Right cardiac atrium (tissue), 5 donors: ENCODE results near the gene FOXO3. TPM values are rescaled to one million over a fixed set of nuclear protein-coding genes. Genes with fewer than 3 reads are reported as not detected.
"Not testable (repeated sequence)": the region's sequence is repeated elsewhere in the genome, so short reads cannot be mapped to it uniquely, and the experiment has no call there.

Experiments used
- ATAC-seq, 2 donors: fragments of 200-7000 bp; cut with Tn5 transposase; one replicate each; pipeline versions ENCODE4 v1.8.0 to v1.9.1; 2020; ENCODE audit warnings: moderate library complexity in 2 of 2, mild to moderate bottlenecking in 1 of 2
- DNase-seq, 3 donors: peaks; one replicate each; pipeline ENCODE4 v3.0.0-alpha.2; 2020
- H3K27ac ChIP-seq: one replicate; pipeline ENCODE4 v1.5.1; 2013; ENCODE audit warnings: mild to moderate bottlenecking, low read length, control low read depth, moderate library complexity
- H3K27me3 ChIP-seq: one replicate; pipeline ENCODE4 v1.6.1; 2013; ENCODE audit not compliant: control insufficient read depth, insufficient read depth
- H3K4me1 ChIP-seq: one replicate; pipeline ENCODE4 v1.6.1; 2013; ENCODE audit warnings: low read length; ENCODE audit not compliant: control insufficient read depth, insufficient read depth
- H3K4me3 ChIP-seq: one replicate; pipeline ENCODE4 v1.5.1; 2013; ENCODE audit warnings: low read length, control low read depth
- H3K9me3 ChIP-seq: one replicate; pipeline ENCODE4 v1.6.1; 2013; ENCODE audit warnings: low read length; ENCODE audit not compliant: control insufficient read depth
- WGBS: extraction: QIAGEN DNeasy Blood & Tissue Kit; methylation state at CpG from one replicate; pipeline ENCODE4 v1.1.7; 2013; 5-methylcytosine and 5-hydroxymethylcytosine counted together
- intact Hi-C, 4 donors: fragments of 100-400 bp; cut with DNase I; formaldehyde crosslinking; loops; one replicate each; pipeline versions ENCODE4 v1.11.0 to v1.14.0; 2022 to 2023
- polyA plus RNA-seq: library from polyadenylated mRNA; stranded (reverse); fragments of 200-250 nt; gene quantifications from one replicate; pipeline ENCODE4 v1.2.3, GENCODE V29; 2013
- total RNA-seq, 4 donors: library from RNA; stranded (reverse); fragmentation: NEBNext Ultra II Directional; extraction: Animal tissue kit (Norgen Biotek cat#: 25700); gene quantifications; one replicate each; pipeline ENCODE4 v1.2.1, GENCODE V29; 2021
- donor health status: healthy with polysubstance abuse.
- donor health status: DM: no; HTN: yes; CAD: no.
- donor health status: DM: no; HTN: no; CAD: no.
- donor health status: DM: no; HTN: yes; CAD: no; lungs with severe emphysema.
- donor health status: DM: yes; HTN: yes; CAD: no.

FOXO3 gene
- total and polyA plus RNA-seq, 5 donors: 16.4 to 50.0 (median 38.5) TPM

DNA sequence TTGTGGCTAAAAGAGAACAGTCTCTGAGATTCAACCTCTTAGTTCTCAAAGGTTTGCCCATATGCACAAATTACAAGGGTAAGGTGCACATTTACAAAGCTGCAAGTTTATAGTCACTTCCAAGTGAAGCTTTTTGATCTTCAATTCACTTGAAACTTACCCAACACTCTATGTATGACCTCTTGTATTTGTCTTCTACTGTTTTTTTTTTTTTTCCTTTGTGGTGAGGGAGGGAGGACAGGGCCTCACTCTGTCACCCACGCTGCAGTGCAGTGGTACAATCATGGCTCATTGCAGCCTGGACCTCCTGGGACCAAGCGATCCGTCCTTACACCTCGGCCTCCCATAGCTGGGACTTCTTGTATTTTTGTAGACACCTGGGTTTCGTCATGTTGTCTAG lies 4.5 kb upstream of the FOXO3 start:
- Histone ChIP-seq H3K4me3 (no peak overlapping the region), H3K27me3 (no peaks in the 10 kb centered on the region), H3K4me1 (peaks cover 3% of the 10 kb centered on the region), H3K9me3 (no peaks in the 10 kb centered on the region), H3K27ac (peak overlapping the region; percentile 49)
- DNase-seq (no peak), ATAC-seq (no peak)
- 96% methylated on average over 5 of the region's 5 CpGs for WGBS
- intact Hi-C loops: loop anchor here in 2 of 4 donors (5.0 to 10.0 kb wide), 3 partner anchors 229 to 516 kb away; no protein-coding TSS in a partner anchor

DNA sequence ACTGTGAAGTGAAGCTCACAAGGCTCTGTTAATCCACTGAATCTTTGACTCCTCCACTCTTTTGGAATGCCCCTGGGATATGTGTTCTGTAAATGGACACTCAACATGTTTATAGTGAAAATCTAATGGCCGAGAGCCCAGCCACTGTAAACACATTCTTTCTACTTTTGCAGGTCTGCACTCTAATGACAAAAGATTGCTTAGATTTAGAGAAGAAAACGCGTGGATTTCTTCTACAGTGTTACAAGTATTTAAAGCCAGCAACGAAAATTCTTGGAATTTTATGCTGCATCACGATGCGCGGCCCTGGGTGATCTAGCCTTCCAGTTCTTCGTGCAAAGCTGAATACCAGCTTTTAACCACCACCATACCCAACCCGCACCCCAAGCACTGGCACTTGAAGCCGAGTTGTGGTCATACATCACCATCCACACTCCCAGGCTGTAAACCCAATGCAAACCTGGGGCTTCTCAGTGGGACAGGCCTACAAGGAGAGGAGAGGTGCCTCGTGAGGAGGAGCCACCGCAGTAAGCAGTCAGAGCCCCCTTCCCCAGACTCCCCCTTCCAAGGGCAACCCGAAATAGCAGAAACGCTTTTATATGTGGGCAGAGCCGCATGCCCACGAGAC lies 3.7 kb upstream of the FOXO3 start:
- 33% methylated on average over 16 of the region's 16 CpGs for WGBS
- peak overlapping the region; percentile 89 for H3K27ac ChIP-seq
- intact Hi-C loops: loop anchor here in 2 of 4 donors (5.0 to 10.0 kb wide), 3 partner anchors 228 to 515 kb away; no protein-coding TSS in a partner anchor
- H3K9me3 ChIP-seq: no peaks in the 10 kb centered on the region
- peak overlapping the region; percentile 83 for H3K4me3 ChIP-seq
- peaks cover 3% of the 10 kb centered on the region for H3K4me1 ChIP-seq
- ATAC-seq (no peak), DNase-seq (no peak)
- H3K27me3 ChIP-seq: no peaks in the 10 kb centered on the region

DNA sequence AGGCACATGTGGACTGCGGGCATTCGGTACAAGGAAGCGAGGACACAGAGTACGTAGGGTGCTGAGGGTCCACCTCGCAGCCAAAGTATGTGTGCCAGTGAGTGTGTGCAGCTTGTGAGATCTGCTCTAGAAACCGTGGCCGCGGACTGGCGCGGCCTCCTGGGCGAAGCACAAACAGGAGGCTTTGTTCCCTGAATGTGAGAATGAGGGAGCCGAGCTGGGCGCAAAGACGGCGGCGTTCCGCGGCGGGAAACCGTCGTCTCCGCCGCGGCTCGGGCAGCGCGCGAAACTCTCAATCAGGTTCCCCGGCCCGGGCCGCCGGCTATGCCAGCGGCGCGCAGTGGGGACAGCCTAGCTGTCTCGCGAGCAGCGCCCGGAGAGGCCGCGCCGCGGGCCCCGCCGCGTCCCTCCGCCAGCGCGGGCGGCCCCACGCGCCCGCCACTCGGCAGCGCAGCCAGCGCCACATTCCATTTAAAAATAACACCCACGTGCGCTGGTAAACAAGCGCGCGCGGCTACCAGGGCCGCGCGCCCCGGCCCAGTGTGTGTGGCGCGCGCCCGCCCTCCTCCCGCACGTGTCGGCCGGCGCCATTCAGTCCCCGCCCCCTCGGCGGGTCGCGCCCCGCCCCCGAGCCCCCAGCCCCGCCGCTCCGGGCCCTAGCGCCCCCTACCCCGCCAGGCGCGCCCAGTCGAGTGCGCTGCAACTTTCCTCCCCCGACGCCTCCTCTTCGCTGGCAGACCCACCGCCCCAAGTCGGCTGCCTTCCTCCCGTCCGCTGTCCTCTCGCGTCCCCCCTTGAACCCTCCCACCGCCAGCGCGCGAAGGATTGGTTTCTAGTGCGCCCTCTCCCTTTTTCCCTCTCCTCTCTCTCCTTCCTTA lies 3.0 kb upstream of the FOXO3 start:
- WGBS: under 1% methylated on average over 105 of the region's 105 CpGs
- Histone ChIP-seq H3K27me3 (no peaks in the 10 kb centered on the region), H3K9me3 (no peaks in the 10 kb centered on the region), H3K4me3 (peak overlapping the region; percentile 83), H3K4me1 (peaks cover 3% of the 10 kb centered on the region), H3K27ac (peak overlapping the region; percentile 100)
- intact Hi-C loops: loop anchor here in 2 of 4 donors (2.0 to 10.0 kb wide), 4 partner anchors 223 to 515 kb away; no protein-coding TSS in a partner anchor
- peak; percentile 42 to 47 for ATAC-seq
- DNase-seq: peak; percentile 76 to 93 (median 92)

DNA sequence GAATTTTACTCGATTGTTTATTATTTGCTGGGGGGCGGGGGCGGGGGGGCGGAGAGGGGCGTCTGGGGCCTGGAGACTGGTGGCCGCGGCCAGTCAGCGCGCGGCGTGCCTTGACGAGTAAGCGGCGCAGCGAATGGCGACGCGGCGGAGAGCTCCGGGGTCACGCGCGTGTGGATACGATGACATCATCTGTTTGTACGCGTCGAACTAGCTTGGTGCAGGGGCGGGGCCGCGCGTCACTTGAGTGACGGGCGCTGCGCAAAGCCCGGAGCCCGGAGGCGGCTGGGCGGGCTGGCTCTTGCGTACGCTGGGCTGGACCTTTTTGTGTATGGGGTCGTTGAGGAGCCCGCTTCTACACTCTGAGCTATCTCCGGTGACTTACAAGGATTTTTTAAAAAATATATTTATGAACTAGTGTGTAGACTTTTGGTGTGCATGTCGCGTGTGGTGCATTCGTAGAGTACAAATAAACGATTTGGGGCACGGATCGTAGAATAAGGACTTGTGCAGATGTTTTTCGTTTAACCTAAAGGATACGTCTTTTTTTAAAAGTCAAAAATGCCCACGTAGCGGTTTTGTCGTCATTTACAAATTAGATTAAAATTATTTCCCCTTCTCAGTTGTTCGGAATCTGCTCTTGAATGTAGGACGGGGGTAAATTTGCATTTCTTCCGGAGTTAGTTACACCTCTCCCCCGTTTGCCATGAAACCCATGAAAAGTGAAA lies 2.2 kb upstream of the FOXO3 start:
- DNase-seq: peak; percentile 98 to 100 (median 99)
- Histone ChIP-seq H3K4me1 (peaks cover 3% of the 10 kb centered on the region), H3K27me3 (no peaks in the 10 kb centered on the region), H3K9me3 (no peaks in the 10 kb centered on the region), H3K27ac (peak overlapping the region; percentile 100), H3K4me3 (peak overlapping the region; percentile 83)
- under 1% methylated on average over 58 of the region's 58 CpGs for WGBS
- peak; percentile 79 to 82 for ATAC-seq
- intact Hi-C loops: loop anchor here in 2 of 4 donors (2.0 to 10.0 kb wide), 4 partner anchors 222 to 514 kb away; no protein-coding TSS in a partner anchor

- Histone ChIP-seq H3K4me1 (peaks cover 3% of the 10 kb centered on the region), H3K27me3 (no peaks in the 10 kb centered on the region), H3K27ac (peak overlapping the region; percentile 100), H3K4me3 (peak overlapping the region; percentile 67), H3K9me3 (no peaks in the 10 kb centered on the region)
- ATAC-seq (peak; percentile 73 to 74), DNase-seq (peak; percentile 92 to 97 (median 97))
- under 1% methylated on average over 84 of the region's 84 CpGs for WGBS
- intact Hi-C loops: loop anchor here in 2 of 4 donors (2.0 to 10.0 kb wide), 4 partner anchors 222 to 513 kb away; no protein-coding TSS in a partner anchor
Observed at GRCh38 chr6:108559097-108559883, 1.4 kb upstream of the FOXO3 start.

DNA sequence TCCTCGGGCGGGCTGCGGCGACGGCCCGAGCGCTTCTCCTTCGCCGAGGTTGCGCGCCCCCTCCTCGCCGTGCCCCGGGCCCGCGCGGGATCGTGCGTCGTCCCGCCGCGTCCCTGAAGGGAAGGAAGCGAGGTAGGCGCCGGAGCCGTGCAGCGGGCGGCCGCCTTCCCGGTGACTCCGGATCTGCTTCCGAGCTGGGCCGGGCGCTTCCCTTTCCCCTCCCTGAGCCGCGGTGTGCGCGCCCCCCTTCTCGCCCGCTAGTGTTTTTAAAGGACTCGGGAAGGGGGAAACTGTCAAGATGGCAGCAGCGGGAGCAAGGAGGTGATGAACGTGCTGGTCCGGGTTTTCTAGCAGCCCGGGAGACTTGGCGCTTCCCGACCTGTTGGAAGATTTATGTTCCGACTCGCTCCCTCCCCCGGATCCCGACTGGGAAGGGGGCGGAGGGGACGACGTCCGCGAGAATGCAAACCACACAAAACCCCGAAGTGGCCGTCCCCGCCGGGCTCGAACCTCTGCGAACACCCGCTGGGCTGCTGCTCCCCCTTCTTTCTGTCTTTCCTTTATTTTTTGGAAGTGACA lies 744 bp upstream of the FOXO3 start:
- H3K4me1 ChIP-seq: peaks cover 3% of the 10 kb centered on the region
- peak; percentile 65 to 85 (median 85) for DNase-seq
- H3K27me3 ChIP-seq: no peaks in the 10 kb centered on the region
- under 1% methylated on average over 64 of the region's 64 CpGs for WGBS
- peak overlapping the region; percentile 67 for H3K4me3 ChIP-seq
- peak; percentile 3 to 20 for ATAC-seq
- intact Hi-C loops: loop anchor here (2.0 to 10.0 kb wide), 7 partner anchors 92 to 512 kb away; no protein-coding TSS in a partner anchor
- peak overlapping the region; percentile 100 for H3K27ac ChIP-seq
- H3K9me3 ChIP-seq: no peaks in the 10 kb centered on the region

- not testable (repeated sequence) for H3K4me1 ChIP-seq, H3K9me3 ChIP-seq, H3K27me3 ChIP-seq, ATAC-seq
- intact Hi-C loops: loop anchor here in 3 of 4 donors (5.0 to 10.0 kb wide), 3 partner anchors 91 to 221 kb away; no protein-coding TSS in a partner anchor
- Histone ChIP-seq H3K4me3 (peak overlapping the region; percentile 67), H3K27ac (peak overlapping the region; percentile 83)
- WGBS: 3% methylated on average over 21 of the region's 40 CpGs
- DNase-seq: peak in 1 of 3 donors; percentile 71
Observed at GRCh38 chr6:108561309-108561647, 561 bp downstream of the FOXO3 start.

DNA sequence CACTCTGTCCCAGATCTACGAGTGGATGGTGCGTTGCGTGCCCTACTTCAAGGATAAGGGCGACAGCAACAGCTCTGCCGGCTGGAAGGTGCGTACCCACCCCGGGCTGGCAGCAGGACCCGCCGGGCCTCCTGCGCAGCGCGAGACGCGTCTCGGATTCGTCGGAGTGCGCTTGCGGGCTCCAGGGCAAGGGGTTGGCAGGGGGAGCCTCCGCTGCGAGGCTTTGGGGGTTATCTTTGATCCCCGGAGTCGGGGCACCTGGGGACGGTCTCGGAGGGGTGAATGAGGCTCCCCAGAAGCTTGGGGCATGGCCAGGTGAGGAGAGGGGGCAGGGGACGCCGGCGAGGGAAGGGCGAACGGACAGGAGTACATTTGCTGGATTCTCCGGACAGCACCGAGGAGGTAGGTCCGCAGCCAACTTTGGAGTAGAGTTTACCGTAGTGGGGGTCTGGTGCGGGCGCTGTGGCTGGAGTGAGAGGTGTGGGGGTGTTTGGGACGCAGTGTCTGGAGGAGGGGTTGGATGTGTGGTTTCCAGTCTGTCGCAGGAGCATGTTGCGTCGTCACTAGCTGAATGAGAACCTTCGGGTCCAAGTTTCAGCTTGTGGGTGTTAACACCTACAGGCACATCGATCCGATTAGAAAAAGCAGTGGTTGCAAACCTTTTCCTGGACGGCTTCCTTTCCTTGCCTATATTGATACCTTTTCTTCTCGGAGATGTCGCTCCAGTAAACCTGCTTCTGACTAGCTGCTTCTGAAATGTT lies 1.2 kb downstream of the FOXO3 start:
- Histone ChIP-seq H3K4me1 (peaks cover 11% of the 10 kb centered on the region), H3K4me3 (peak overlapping the region; percentile 67), H3K9me3 (no peaks in the 10 kb centered on the region), H3K27me3 (no peaks in the 10 kb centered on the region), H3K27ac (peak overlapping the region; percentile 68)
- DNase-seq: peak; percentile 42 to 71 (median 69)
- intact Hi-C loops: loop anchor here in 3 of 4 donors (5.0 to 10.0 kb wide), 3 partner anchors 90 to 220 kb away; no protein-coding TSS in a partner anchor
- WGBS: 7% methylated on average over 46 of the region's 46 CpGs
- ATAC-seq: no peak

DNA sequence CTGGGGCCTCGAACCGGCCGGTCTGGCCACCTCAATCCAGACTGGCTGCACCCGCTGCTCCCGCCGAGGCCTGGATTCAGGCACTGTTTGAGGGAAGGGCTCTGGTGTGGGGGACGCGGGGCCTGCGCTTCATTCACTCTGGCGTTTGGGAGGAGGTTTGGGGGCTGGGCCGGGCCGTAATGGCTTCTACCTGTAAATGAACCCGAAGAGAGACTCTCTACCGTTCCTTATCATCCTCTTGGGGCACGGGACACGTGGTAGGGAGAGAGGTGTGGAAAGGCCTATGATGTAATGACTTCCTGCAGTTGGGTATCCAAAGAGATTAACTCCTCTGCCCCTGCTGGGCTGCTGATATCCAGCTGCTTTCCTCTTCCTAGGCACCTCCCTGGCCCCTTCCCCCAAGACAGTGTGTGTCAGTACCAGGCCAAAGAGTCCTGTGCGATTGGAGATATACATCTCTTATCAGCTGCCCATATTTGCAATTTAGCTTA lies 1.8 kb downstream of the FOXO3 start:
- no peaks in the 10 kb centered on the region for H3K9me3 ChIP-seq
- H3K27me3 ChIP-seq: no peaks in the 10 kb centered on the region
- DNase-seq (peak; percentile 62 to 84 (median 68)), ATAC-seq (peak; percentile 4 to 29)
- peak overlapping the region; percentile 68 for H3K27ac ChIP-seq
- 10% methylated on average over 17 of the region's 17 CpGs for WGBS
- peaks cover 13% of the 10 kb centered on the region for H3K4me1 ChIP-seq
- intact Hi-C loops: loop anchor here in 3 of 4 donors (5.0 to 10.0 kb wide), 3 partner anchors 90 to 220 kb away; no protein-coding TSS in a partner anchor
- peak overlapping the region; percentile 67 for H3K4me3 ChIP-seq
